MM.1S (cell line): Measurements from ENCODE around the gene HCN4.

ENCODE experiments used
- DNase-seq: peaks from one replicate; pipeline ENCODE4 v3.0.0-alpha.2; 2015
- H2AFZ ChIP-seq: fragments of 300-600 bp; sonication (generic); 2 replicates; pipeline ENCODE4 v1.6.0; 2016; ENCODE audit warnings: antibody characterized with exemption, low read length
- H3F3A ChIP-seq: fragments of 300-600 bp; sonication (generic); 2 replicates; pipeline ENCODE4 v1.6.1; 2016; ENCODE audit warnings: mild to moderate bottlenecking, antibody characterized with exemption, low read length, moderate library complexity, mixed read lengths; ENCODE audit not compliant: insufficient read depth
- H3K27ac ChIP-seq: fragments of 300-600 bp; sonication (generic); 2 replicates; pipeline ENCODE4 v1.5.1; 2016; ENCODE audit warnings: mild to moderate bottlenecking, low read length
- H3K27me3 ChIP-seq: fragments of 300-600 bp; sonication (generic); replicated peaks from 2 replicates; pipeline ENCODE4 v1.6.0; 2016; ENCODE audit warnings: low read length; ENCODE audit not compliant: insufficient read depth
- H3K36me3 ChIP-seq: fragments of 300-600 bp; sonication (generic); replicated peaks from 2 replicates; pipeline ENCODE4 v1.6.1; 2016; ENCODE audit warnings: mild to moderate bottlenecking, low read length, mixed read lengths; ENCODE audit not compliant: insufficient read depth
- H3K4me1 ChIP-seq: fragments of 300-600 bp; sonication (generic); 2 replicates; pipeline ENCODE4 v1.6.1; 2016; ENCODE audit warnings: low read length, mixed read lengths
- H3K4me2 ChIP-seq: fragments of 300-600 bp; sonication (generic); 2 replicates; pipeline ENCODE4 v1.6.0; 2016; ENCODE audit warnings: low read depth, low read length
- H3K4me3 ChIP-seq: fragments of 300-600 bp; sonication (generic); 2 replicates; pipeline ENCODE4 v1.5.1; 2016; ENCODE audit warnings: low read length, mixed read lengths
- H3K79me2 ChIP-seq: fragments of 300-600 bp; sonication (generic); 2 replicates; pipeline ENCODE4 v1.6.1; 2016; ENCODE audit warnings: mixed run types, low read length, mixed read lengths
- H3K9ac ChIP-seq: fragments of 300-600 bp; sonication (generic); 2 replicates; pipeline ENCODE4 v1.6.1; 2016; ENCODE audit warnings: low read length, mixed read lengths
- H3K9me2 ChIP-seq: fragments of 300-600 bp; sonication (generic); replicated peaks from 2 replicates; pipeline ENCODE4 v1.6.1; 2016; ENCODE audit warnings: mild to moderate bottlenecking, low read length, mixed read lengths; ENCODE audit not compliant: insufficient read depth
- H3K9me3 ChIP-seq: fragments of 300-600 bp; sonication (generic); replicated peaks from 2 replicates; pipeline ENCODE4 v1.6.1; 2016; ENCODE audit warnings: mild to moderate bottlenecking, low read length, mixed read lengths; ENCODE audit not compliant: insufficient read depth
- H4K20me1 ChIP-seq: fragments of 300-600 bp; sonication (generic); 2 replicates; pipeline ENCODE4 v1.6.1; 2016; ENCODE audit warnings: mild to moderate bottlenecking, low read length, moderate library complexity, mixed read lengths; ENCODE audit not compliant: insufficient read depth
- CTCF ChIP-seq: fragments of 300-600 bp; sonication (generic); IDR thresholded peaks from 2 replicates; pipeline ENCODE4 v1.5.1; 2016; ENCODE audit warnings: antibody characterized with exemption, low read length, mixed read lengths
- EZH2 ChIP-seq: fragments of 300-600 bp; sonication (generic); optimal IDR thresholded peaks from 2 replicates; pipeline ENCODE3; 2017; ENCODE audit warnings: low read depth, mild to moderate bottlenecking, antibody characterized with exemption, low read length, mixed read lengths
- EZH2phosphoT487 ChIP-seq: fragments of 300-600 bp; sonication (generic); IDR thresholded peaks from 2 replicates; pipeline ENCODE4 v1.6.1; 2018; ENCODE audit warnings: antibody characterized with exemption, low read length

The HCN4 gene

GRCh38 chr15:73398861-73399260 is 30.1 kb upstream of the HCN4 start:
- Histone ChIP-seq H3K9me3 (no peaks in the 10 kb centered on the region), H3K79me2 (no peaks in the 10 kb centered on the region), H3K4me1 (no peaks in the 10 kb centered on the region), H3K9me2 (no peaks in the 10 kb centered on the region), H3K4me3 (no peak overlapping the region), H2AFZ (no peak overlapping the region), H3K36me3 (no peaks in the 10 kb centered on the region), H4K20me1 (no peaks in the 10 kb centered on the region), H3K9ac (no peak overlapping the region), H3F3A (no peaks in the 10 kb centered on the region), H3K4me2 (no peak overlapping the region), H3K27me3 (no peaks in the 10 kb centered on the region), H3K27ac (no peak overlapping the region)
- no peak for DNase-seq
- TF ChIP-seq EZH2phosphoT487 (no peak), CTCF (no peak), EZH2 (no peak)

GRCh38 chr15:73397461-73397860 is 28.7 kb upstream of the HCN4 start:
- Histone ChIP-seq H3K9me3 (no peaks in the 10 kb centered on the region), H3K4me3 (no peak overlapping the region), H3K4me1 (no peaks in the 10 kb centered on the region), H3K9ac (no peak overlapping the region), H3K79me2 (no peaks in the 10 kb centered on the region), H3K9me2 (no peaks in the 10 kb centered on the region), H3K36me3 (no peaks in the 10 kb centered on the region), H3K4me2 (no peak overlapping the region), H3F3A (no peaks in the 10 kb centered on the region), H2AFZ (no peak overlapping the region), H4K20me1 (no peaks in the 10 kb centered on the region), H3K27ac (no peak overlapping the region), H3K27me3 (no peaks in the 10 kb centered on the region; the same call in 1 of the 2 replicates)
- TF ChIP-seq CTCF, result no peak
- no peak for TF ChIP-seq EZH2phosphoT487
- TF ChIP-seq EZH2, result no peak
- no peak for DNase-seq

- no peak overlapping the region for H3K4me3 ChIP-seq
- no peaks in the 10 kb centered on the region for H3F3A ChIP-seq
- H3K27me3 ChIP-seq, result no peaks in the 10 kb centered on the region; the same call in 1 of the 2 replicates
- H4K20me1 ChIP-seq, result no peaks in the 10 kb centered on the region
- H3K4me1 ChIP-seq, result no peaks in the 10 kb centered on the region
- H3K9me2 ChIP-seq, result no peaks in the 10 kb centered on the region
- no peaks in the 10 kb centered on the region for H3K36me3 ChIP-seq
- DNase-seq, result no peak
- H3K27ac ChIP-seq, result no peak overlapping the region
- H3K9me3 ChIP-seq, result no peaks in the 10 kb centered on the region
- no peak overlapping the region for H3K4me2 ChIP-seq
- H3K9ac ChIP-seq, result no peak overlapping the region
- H3K79me2 ChIP-seq, result no peaks in the 10 kb centered on the region
- H2AFZ ChIP-seq, result no peak overlapping the region
- no peak for TF ChIP-seq CTCF
- no peak for TF ChIP-seq EZH2phosphoT487
- TF ChIP-seq EZH2, result no peak
Observed at GRCh38 chr15:73395671-73396070, 26.9 kb upstream of the HCN4 start.
